Measurements from ENCODE around the gene ADCY7. TPM values are rescaled to one million over a fixed set of nuclear protein-coding genes. Genes with fewer than 3 reads are reported as not detected.

ADCY7 gene
- total RNA-seq, 1 experiment from 2014 or later: 4.0 TPM

DNA sequence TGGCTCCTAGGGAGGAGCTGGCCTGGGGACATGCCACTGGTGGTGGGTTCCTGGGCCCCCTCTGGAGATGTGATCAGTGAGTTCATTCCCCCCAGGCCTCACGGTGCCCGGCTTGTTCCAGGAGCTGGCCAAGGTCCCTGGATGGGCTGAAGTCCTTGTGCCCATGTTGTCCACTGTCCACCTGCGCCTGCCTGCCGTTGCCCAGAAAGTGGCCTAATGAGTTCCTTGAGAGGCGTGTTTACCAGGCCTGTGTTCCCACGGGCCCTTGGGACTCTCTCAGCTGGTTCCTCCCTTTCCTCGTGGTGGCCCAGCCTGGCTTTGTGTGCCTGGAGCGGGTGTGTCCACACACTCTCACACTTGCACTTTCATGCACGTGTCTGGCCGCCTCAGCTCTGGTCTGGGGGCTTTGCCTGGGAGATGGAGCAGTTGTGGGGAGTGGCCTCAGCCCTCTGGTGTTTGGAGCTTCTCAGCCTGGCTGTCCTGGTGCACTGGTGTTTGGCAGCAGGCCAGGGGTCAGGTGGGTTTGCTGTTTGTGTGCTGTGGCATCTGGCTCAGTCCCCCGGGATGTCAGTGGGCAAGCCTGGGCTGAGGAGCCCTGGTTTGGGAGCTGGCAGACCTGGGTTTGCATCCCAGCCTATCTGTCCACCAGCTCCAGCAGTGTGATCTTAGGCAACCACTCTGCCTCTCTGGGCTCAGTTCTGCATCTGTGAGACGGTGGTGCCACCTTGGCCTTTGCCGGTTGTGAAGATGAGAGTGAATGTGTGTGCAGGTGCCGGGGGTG is 18.0 kb downstream of the ADCY7 start:
- Histone ChIP-seq H3K27me3 (ENCODE audit: insufficient read depth, low read length) (no peaks in the 10 kb centered on the region), H4K5ac (ENCODE audit: insufficient read length, low read depth, low read length) (no peak overlapping the region), H3K23me2 (ENCODE audit: insufficient read length, low read depth, low read length, poor library complexity, severe bottlenecking) (no peaks in the 10 kb centered on the region), H4K8ac (replicated peaks; ENCODE audit: insufficient read length, low read depth, low read length) (no peak overlapping the region), H3K23ac (ENCODE audit: insufficient read length, low read depth, low read length) (no peak overlapping the region), H2AK5ac (ENCODE audit: insufficient read length, low read length) (no peak overlapping the region), H2BK20ac (ENCODE audit: low read depth, low read length, poor library complexity, severe bottlenecking) (no peak overlapping the region), H2BK5ac (ENCODE audit: insufficient read length, low read length) (no peak overlapping the region), H2BK120ac (ENCODE audit: low read depth, low read length, poor library complexity, severe bottlenecking) (no peak overlapping the region), H3K9me3 (ENCODE audit: control insufficient read depth, low read depth, low read length) (no peaks in the 10 kb centered on the region), H2AFZ (ENCODE audit: low read length) (no peak overlapping the region), H3K79me2 (ENCODE audit: insufficient read depth, low read length) (no peaks in the 10 kb centered on the region), H3K4me2 (ENCODE audit: insufficient read depth, insufficient read length, low read length) (no peak overlapping the region), H2BK15ac (ENCODE audit: low read depth, low read length) (no peak overlapping the region), H3K14ac (ENCODE audit: insufficient read depth, low read length) (no peak overlapping the region; the same call in 1 of the 2 replicates), H3K18ac (ENCODE audit: insufficient read length, low read depth, low read length) (no peak overlapping the region), H3K79me1 (ENCODE audit: insufficient read depth, low read depth, low read length, poor library complexity, severe bottlenecking) (no peaks in the 10 kb centered on the region), H3K56ac (ENCODE audit: insufficient read length, low read depth, low read length) (no peak overlapping the region), H4K20me1 (ENCODE audit: control insufficient read depth, insufficient read depth, insufficient read length) (no peaks in the 10 kb centered on the region), H2BK12ac (ENCODE audit: insufficient read length, low read depth, low read length) (no peak overlapping the region), H3K27ac (ENCODE audit: insufficient read length, low read depth, low read length) (no peak overlapping the region), H4K91ac (ENCODE audit: insufficient read length, low read depth, low read length) (no peak overlapping the region), H3T11ph (ENCODE audit: low read length) (no peak overlapping the region), H3K4ac (ENCODE audit: low read depth, low read length) (no peak overlapping the region), H3K9ac (ENCODE audit: extremely low read depth, insufficient read length, low read length) (no peak overlapping the region), H3K4me1 (ENCODE audit: insufficient read depth, low read length) (0 out of 2 replicates have a peak, but pooled peaks cover 3% of the 10 kb centered on the region)
- no peak overlapping the region for H3K4me3 Mint-ChIP-seq
- no CpG with 5 or more reads among the region's 14 CpGs for WGBS (ENCODE audit: extremely low coverage, insufficient read length, low lambda C conversion rate)
- 0 out of 7 replicates have a peak overlapping the region, but pooled peaks of 1 of the 3 experiments have one; percentile 40 for H3K27ac Mint-ChIP-seq
- peaks cover 3 to 8% of the 10 kb centered on the region in 2 experiments; a peak in 4 of 5 replicates for H3K9me3 Mint-ChIP-seq
- H3K4me1 Mint-ChIP-seq: peaks cover 12 to 17% of the 10 kb centered on the region in 2 experiments
- H3K36me3 Mint-ChIP-seq (ENCODE audit: insufficient read depth in 1 of 3, low read depth in 3 of 3): peaks cover 0 to 9% (median 0%) of the 10 kb centered on the region in 3 experiments; a peak in 4 of 7 replicates
- TF ChIP-seq, protein P1, sequence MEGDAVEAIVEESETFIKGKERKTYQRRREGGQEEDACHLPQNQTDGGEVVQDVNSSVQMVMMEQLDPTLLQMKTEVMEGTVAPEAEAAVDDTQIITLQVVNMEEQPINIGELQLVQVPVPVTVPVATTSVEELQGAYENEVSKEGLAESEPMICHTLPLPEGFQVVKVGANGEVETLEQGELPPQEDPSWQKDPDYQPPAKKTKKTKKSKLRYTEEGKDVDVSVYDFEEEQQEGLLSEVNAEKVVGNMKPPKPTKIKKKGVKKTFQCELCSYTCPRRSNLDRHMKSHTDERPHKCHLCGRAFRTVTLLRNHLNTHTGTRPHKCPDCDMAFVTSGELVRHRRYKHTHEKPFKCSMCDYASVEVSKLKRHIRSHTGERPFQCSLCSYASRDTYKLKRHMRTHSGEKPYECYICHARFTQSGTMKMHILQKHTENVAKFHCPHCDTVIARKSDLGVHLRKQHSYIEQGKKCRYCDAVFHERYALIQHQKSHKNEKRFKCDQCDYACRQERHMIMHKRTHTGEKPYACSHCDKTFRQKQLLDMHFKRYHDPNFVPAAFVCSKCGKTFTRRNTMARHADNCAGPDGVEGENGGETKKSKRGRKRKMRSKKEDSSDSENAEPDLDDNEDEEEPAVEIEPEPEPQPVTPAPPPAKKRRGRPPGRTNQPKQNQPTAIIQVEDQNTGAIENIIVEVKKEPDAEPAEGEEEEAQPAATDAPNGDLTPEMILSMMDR (conservative IDR thresholded peaks at IDR 0.05): no peak
- H3K27me3 Mint-ChIP-seq (ENCODE audit: low read depth): no peaks in the 10 kb centered on the region; the same call in 1 of the 2 replicates
- DNase-seq: no peak

Measured in H9 (cell line).